ENCODE results near the gene EMP2.

DNA sequence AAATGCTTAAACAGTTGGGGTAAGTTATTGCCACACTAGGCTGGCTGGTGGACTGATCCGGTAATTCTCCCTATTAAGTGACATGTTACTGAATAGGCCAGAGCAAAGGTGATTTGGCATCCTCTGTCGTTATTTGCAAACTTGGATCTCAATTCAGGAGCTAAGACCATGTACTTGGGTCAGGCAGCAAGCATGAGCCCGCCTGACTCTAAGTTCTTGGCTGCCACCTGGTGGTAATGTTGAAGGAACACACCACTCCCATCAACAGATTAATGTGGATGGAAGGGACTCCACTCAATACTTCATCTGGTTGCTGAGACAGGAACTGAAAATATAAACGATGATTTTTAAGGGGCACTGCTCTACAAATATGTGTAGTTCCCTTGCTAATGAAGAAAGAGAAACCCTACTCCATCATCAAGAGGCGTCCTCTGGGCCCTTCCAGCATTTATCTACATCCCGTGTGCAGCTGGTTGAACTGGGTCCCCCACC, 70.8 kb downstream of the EMP2 start:
- peak; percentile 87 for TF ChIP-seq CTCF (conservative IDR thresholded peaks at IDR 0.05; ENCODE audit: low read depth, low read length)
- TF ChIP-seq MXI1 (IDR thresholded peaks at IDR 0.05; ENCODE audit: borderline replicate concordance, low read depth, low read length), result no peak
